K562 (cell line): ENCODE measurements around the gene LRRFIP2. TPM values are rescaled to one million over a fixed set of nuclear protein-coding genes. Genes with fewer than 3 reads are reported as not detected.

Experiments used
- ATAC-seq: fragments of 200-7000 bp; cut with Tn5 transposase; 3 replicates; pipeline ENCODE4 v1.9.1; 2020; ENCODE audit warnings: moderate library complexity
- BruUV-seq: library from RNA; stranded (reverse); fragments of 400-500 nt; replicated peaks from 2 replicates; lab custom pipeline; 2021; lab: Mats Ljungman, UMichigan
- CTCF ChIA-PET: fragments of 300-600 bp; formaldehyde crosslinking; extraction: SDS; loops from one replicate; lab custom pipeline; 2021; ENCODE audit warnings: low intra/inter-chr PET ratio; lab: Yijun Ruan, JAX
- POLR2A ChIA-PET: fragments of 300-600, 350-650 bp; sonication (Branson Sonifier 250); formaldehyde crosslinking; extraction: SDS; loops from one replicate; lab custom pipeline; 2021; ENCODE audit warnings: antibody characterized with exemption, inconsistent platforms; lab: Yijun Ruan, JAX
- DNase-seq, 4 experiments: peaks; one replicate each; pipeline versions ENCODE4 v3.0.0 to v3.0.0-alpha.2; 2011 to 2018; ENCODE audit warnings: low spot score in 3 of 4, mixed read lengths in 3 of 4; ENCODE audit errors: extremely low read depth in 1 of 4
- FAIRE-seq: peaks from 2 replicates; lab custom pipeline; 2011; peaks lifted over from hg19 to GRCh38; lab: Jason Lieb, UNC
- H2AFZ ChIP-seq: 2 replicates; pipeline ENCODE4 v1.6.0; 2011; ENCODE audit warnings: low read depth, low read length, control low read depth, inconsistent platforms
- H3K27ac ChIP-seq: fragments of 200-600 bp; 3 replicates; pipeline ENCODE4 v1.8.0; 2011; ENCODE audit warnings: low read depth, mild to moderate bottlenecking, control low read depth, inconsistent platforms, low read length, moderate library complexity, mixed read lengths; ENCODE audit errors: extremely low read depth
- H3K27me3 ChIP-seq, 2 experiments: fragments of 300-600 bp in 1 of 2; 2 replicates in 1 of 2; 3 replicates in 1 of 2; pipeline versions ENCODE4 v1.6.0 to v1.8.0; 2011; ENCODE audit warnings: inconsistent platforms in 2 of 2, low read length in 2 of 2, mild to moderate bottlenecking in 1 of 2, mixed read lengths in 1 of 2, moderate library complexity in 1 of 2; ENCODE audit not compliant: control insufficient read depth in 2 of 2, insufficient read depth in 2 of 2
- H3K36me3 ChIP-seq: fragments of 300-600 bp; 3 replicates; pipeline ENCODE4 v1.8.0; 2011; ENCODE audit warnings: mild to moderate bottlenecking, low read length, inconsistent platforms; ENCODE audit not compliant: control insufficient read depth, insufficient read depth
- H3K4me1 ChIP-seq, 2 experiments: fragments of 200-600 bp in 1 of 2; replicated peaks in 1 of 2; 2 replicates in 1 of 2; 3 replicates in 1 of 2; pipeline versions ENCODE4 v1.5.1 to v1.8.0; 2011; ENCODE audit warnings: inconsistent platforms in 2 of 2, low read length in 2 of 2, mild to moderate bottlenecking in 1 of 2, mixed read lengths in 1 of 2, moderate library complexity in 1 of 2; ENCODE audit not compliant: control insufficient read depth in 2 of 2, insufficient read depth in 2 of 2
- H3K4me2 ChIP-seq: 2 replicates; pipeline ENCODE4 v1.6.1; 2011; ENCODE audit warnings: low read length, control low read depth, inconsistent platforms, mixed read lengths; ENCODE audit not compliant: insufficient read depth
- H3K4me3 ChIP-seq: fragments of 200-600 bp; sonication (generic), shearing (Covaris generic); 2 replicates; pipeline ENCODE4 v1.5.1; 2016; ENCODE audit warnings: control low read depth, inconsistent platforms
- H3K79me2 ChIP-seq: fragments of 200-600 bp; 3 replicates; pipeline ENCODE4 v1.8.0; 2011; ENCODE audit warnings: low read length, inconsistent platforms; ENCODE audit not compliant: control insufficient read depth, insufficient read depth
- H3K9ac ChIP-seq, 2 experiments: 2 replicates each; pipeline versions ENCODE4 v1.6.0 to v1.6.1; 2011; ENCODE audit warnings: low read depth in 2 of 2, low read length in 2 of 2, control low read depth in 1 of 2, inconsistent platforms in 1 of 2, mild to moderate bottlenecking in 1 of 2, mixed read lengths in 1 of 2; ENCODE audit not compliant: insufficient read depth in 1 of 2
- H3K9me1 ChIP-seq: one replicate; pipeline ENCODE4 v1.6.0; 2011; ENCODE audit warnings: inconsistent platforms, mild to moderate bottlenecking, low read length, moderate library complexity; ENCODE audit not compliant: control insufficient read depth, insufficient read depth
- H3K9me3 ChIP-seq: replicated peaks from 2 replicates; pipeline ENCODE4 v1.5.1; 2011; ENCODE audit warnings: low read depth, low read length, inconsistent platforms; ENCODE audit not compliant: control insufficient read depth, insufficient read depth
- H4K20me1 ChIP-seq: replicated peaks from 2 replicates; pipeline ENCODE4 v1.6.1; 2011; ENCODE audit warnings: low read length, inconsistent platforms, mixed read lengths; ENCODE audit not compliant: control insufficient read depth, insufficient read depth
- ARNT ChIP-seq, 2 experiments: fragments of 450-650 bp; IDR thresholded peaks; 2 replicates each; pipeline ENCODE4 v1.6.1; 2016; ENCODE audit warnings: mild to moderate bottlenecking in 1 of 2
- BCOR ChIP-seq: fragments of 450-650 bp; IDR thresholded peaks from 2 replicates; pipeline ENCODE4 v1.6.1; 2016
- CBX5 ChIP-seq: IDR thresholded peaks from 2 replicates; pipeline ENCODE4 v1.6.1; 2014; ENCODE audit warnings: low read depth, borderline replicate concordance
- CHCHD3 ChIP-seq: fragments of 250-450 bp; sonication (Bioruptor Pico); IDR thresholded peaks from 2 replicates; pipeline ENCODE4 v2.1.2; 2022; ENCODE audit warnings: mild to moderate bottlenecking
- E2F8 ChIP-seq: fragments of 450-650 bp; IDR thresholded peaks from 2 replicates; pipeline ENCODE4 v1.7.1; 2018; ENCODE audit warnings: mild to moderate bottlenecking, low read depth; ENCODE audit not compliant: partially characterized antibody
- HMGXB4 ChIP-seq: sonication (generic); formaldehyde crosslinking; IDR thresholded peaks from 2 replicates; pipeline ENCODE4 v1.8.1; 2023; ENCODE audit warnings: mild to moderate bottlenecking, missing genetic modification reagents
- HOXB6 ChIP-seq: fragments of 250-450 bp; sonication (Bioruptor Pico); IDR thresholded peaks from 2 replicates; pipeline ENCODE4 v1.5.1; 2022; ENCODE audit warnings: mild to moderate bottlenecking, borderline replicate concordance
- HSF4 ChIP-seq: fragments of 250-450 bp; sonication (Bioruptor Pico); IDR thresholded peaks from 2 replicates; pipeline ENCODE4 v2.1.2; 2022; ENCODE audit warnings: mild to moderate bottlenecking, moderate library complexity, borderline replicate concordance
- KAT2B ChIP-seq: IDR thresholded peaks from one replicate; pipeline ENCODE4 v1.6.1; 2012; ENCODE audit warnings: low read depth, mild to moderate bottlenecking, control low read depth, inconsistent platforms, low read length, moderate library complexity
- NCOA4 ChIP-seq: fragments of 450-650 bp; IDR thresholded peaks from 2 replicates; pipeline ENCODE4 v1.6.1; 2018; ENCODE audit warnings: mild to moderate bottlenecking; ENCODE audit not compliant: partially characterized antibody
- PHF8 ChIP-seq: fragments of 200-600 bp; sonication (generic); IDR thresholded peaks from 2 replicates; pipeline ENCODE4 v1.6.1; 2012; ENCODE audit warnings: mixed run types, mild to moderate bottlenecking, inconsistent platforms, low read length, moderate library complexity, borderline replicate concordance
- U2AF2 ChIP-seq: fragments of 200-400 bp; formaldehyde crosslinking; optimal IDR thresholded peaks from 2 replicates; pipeline ENCODE3; 2017; ENCODE audit warnings: low read depth, mild to moderate bottlenecking, low read length
- XRCC5 ChIP-seq: fragments of 200-400 bp; formaldehyde crosslinking; IDR thresholded peaks from 2 replicates; pipeline ENCODE4 v1.6.1; 2017; ENCODE audit warnings: low read depth, mild to moderate bottlenecking, low read length
- ZBTB9 ChIP-seq: fragments of 450-650 bp; formaldehyde crosslinking; IDR thresholded peaks from 2 replicates; pipeline ENCODE4 v1.4.0; 2020; ENCODE audit warnings: mild to moderate bottlenecking, moderate library complexity
- ZNF133 ChIP-seq: fragments of 250-450 bp; sonication (Bioruptor Pico); IDR thresholded peaks from 2 replicates; pipeline ENCODE4 v1.4.0; 2020; ENCODE audit warnings: mild to moderate bottlenecking
- ZNF184 ChIP-seq: sonication (generic); formaldehyde crosslinking; IDR thresholded peaks from 2 replicates; pipeline ENCODE4 v1.5.0; 2020; ENCODE audit warnings: missing genetic modification reagents
- ZNF263 ChIP-seq: sonication (generic); formaldehyde crosslinking; IDR thresholded peaks from 2 replicates; pipeline ENCODE4 v1.8.0; 2022; ENCODE audit warnings: mild to moderate bottlenecking, missing genetic modification reagents, borderline replicate concordance
- ZNF431 ChIP-seq: sonication (generic); formaldehyde crosslinking; IDR thresholded peaks from 2 replicates; pipeline ENCODE4 v1.8.0; 2022; ENCODE audit warnings: mild to moderate bottlenecking, missing genetic modification reagents
- WGBS: fragments of 100-300 bp; shearing (Covaris generic); methylation state at CpG from one replicate; pipeline ENCODE4 v1.1.6; 2016; ENCODE audit warnings: low coverage, mixed read lengths; ENCODE audit not compliant: insufficient coverage; ENCODE audit errors: missing lambda C conversion rate; 5-methylcytosine and 5-hydroxymethylcytosine counted together
- in situ Hi-C: fragments of 300-500 bp; cut with MboI; formaldehyde crosslinking; loops from 4 replicates; pipeline ENCODE4 v1.15.0; 2018; ENCODE audit warnings: inconsistent platforms, mixed read lengths
- intact Hi-C: fragments of 100-400 bp; cut with micrococcal nuclease; formaldehyde crosslinking; loops from 2 replicates; pipeline ENCODE4 v1.14.2; 2022
- polyA plus RNA-seq, 8 experiments: library from polyadenylated mRNA; depleted of rRNA in 4 of 8; stranded (reverse) in 5 of 8; unstranded in 3 of 8; fragments of >200 nt; fragmentation: Nextera tagmentation in 2 of 8; fragmentation: Illumina TruSeq in 1 of 8; extraction: Ambion mirVana in 2 of 8; extraction: Trizol in 1 of 8; gene quantifications; 2 replicates each; pipeline versions ENCODE4 v1.2.1 to v1.2.3, GENCODE V29; 2011 to 2014; ENCODE audit warnings: inconsistent platforms in 1 of 8, missing spikeins in 1 of 8
- total RNA-seq, 7 experiments: library from RNA; depleted of rRNA in 6 of 7; stranded (reverse); fragments of >200 nt in 6 of 7; fragmentation: Illumina TruSeq in 2 of 7; extraction: Trizol in 2 of 7; gene quantifications; 2 replicates each; pipeline versions ENCODE4 v1.2.1 to v1.2.3, GENCODE V29; 2011 to 2021; ENCODE audit warnings: low replicate concordance in 1 of 7

Gene LRRFIP2
- total and polyA plus RNA-seq, 9 of the 15 experiments (the other 6 are each of a cell fraction or from before 2014, with no cell fraction given) = 9.9 to 53.9 (median 42.7) TPM

- DNase-seq (no peak), FAIRE-seq (no peak), ATAC-seq (no peak)
- 63% methylated on average over 5 of the region's 5 CpGs for WGBS
- CTCF ChIA-PET = no interaction called here
- Histone ChIP-seq H3K4me1 (peaks cover 3 to 10% of the 10 kb centered on the region in 2 experiments; a peak in 3 of 5 replicates), H3K27ac (no peak overlapping the region), H2AFZ (no peak overlapping the region), H3K27me3 (no peaks in the 10 kb centered on the region), H3K9me1 (no peaks in the 10 kb centered on the region), H3K79me2 (peaks cover 5% of the 10 kb centered on the region; the same call in 1 of the 3 replicates), H3K9me3 (no peaks in the 10 kb centered on the region), H3K4me3 (no peak overlapping the region), H3K4me2 (no peak overlapping the region), H4K20me1 (no peaks in the 10 kb centered on the region), H3K9ac (no peak overlapping the region), H3K36me3 (0 out of 3 replicates have a peak, but pooled peaks cover 4% of the 10 kb centered on the region)
- TF ChIP-seq NCOA4 = no peak
- TF ChIP-seq ZNF184 (CRISPR knock-in tag) = no peak
- no peak for TF ChIP-seq ZBTB9 (CRISPR knock-in tag)
- TF ChIP-seq HOXB6 (CRISPR knock-in tag) = no peak
- TF ChIP-seq ZNF133 (CRISPR knock-in tag) = no peak
- no peak for TF ChIP-seq KAT2B
- TF ChIP-seq ZNF263 (CRISPR knock-in tag) = no peak
- TF ChIP-seq HMGXB4 = no peak
- no peak for TF ChIP-seq BCOR
- no peak for TF ChIP-seq ZNF431 (CRISPR knock-in tag)
- no peak for TF ChIP-seq XRCC5
- TF ChIP-seq CHCHD3 (CRISPR knock-in tag) = no peak
- TF ChIP-seq U2AF2 = no peak
- no peak for TF ChIP-seq HSF4 (CRISPR knock-in tag)
- no peak for TF ChIP-seq ARNT (IDR thresholded peaks at IDR 0.05)
- no peak for TF ChIP-seq CBX5
- TF ChIP-seq E2F8 = no peak
- no peak for TF ChIP-seq PHF8
- intact Hi-C loops = no loop called here
- BruUV-seq = no TSS peak
- in situ Hi-C loops = no loop called here
- POLR2A ChIA-PET = interaction anchor here (0.7 to 1.7 kb wide), 3 partner anchors 11 to 155 kb away, joined by 3 to 6 read pairs (median 3); no protein-coding TSS in a partner anchor
Observed at GRCh38 chr3:37183976-37184375, 9.6 kb upstream of the LRRFIP2 start.
